ENCODE data around the gene MPRIP.

Gene MPRIP

DNA sequence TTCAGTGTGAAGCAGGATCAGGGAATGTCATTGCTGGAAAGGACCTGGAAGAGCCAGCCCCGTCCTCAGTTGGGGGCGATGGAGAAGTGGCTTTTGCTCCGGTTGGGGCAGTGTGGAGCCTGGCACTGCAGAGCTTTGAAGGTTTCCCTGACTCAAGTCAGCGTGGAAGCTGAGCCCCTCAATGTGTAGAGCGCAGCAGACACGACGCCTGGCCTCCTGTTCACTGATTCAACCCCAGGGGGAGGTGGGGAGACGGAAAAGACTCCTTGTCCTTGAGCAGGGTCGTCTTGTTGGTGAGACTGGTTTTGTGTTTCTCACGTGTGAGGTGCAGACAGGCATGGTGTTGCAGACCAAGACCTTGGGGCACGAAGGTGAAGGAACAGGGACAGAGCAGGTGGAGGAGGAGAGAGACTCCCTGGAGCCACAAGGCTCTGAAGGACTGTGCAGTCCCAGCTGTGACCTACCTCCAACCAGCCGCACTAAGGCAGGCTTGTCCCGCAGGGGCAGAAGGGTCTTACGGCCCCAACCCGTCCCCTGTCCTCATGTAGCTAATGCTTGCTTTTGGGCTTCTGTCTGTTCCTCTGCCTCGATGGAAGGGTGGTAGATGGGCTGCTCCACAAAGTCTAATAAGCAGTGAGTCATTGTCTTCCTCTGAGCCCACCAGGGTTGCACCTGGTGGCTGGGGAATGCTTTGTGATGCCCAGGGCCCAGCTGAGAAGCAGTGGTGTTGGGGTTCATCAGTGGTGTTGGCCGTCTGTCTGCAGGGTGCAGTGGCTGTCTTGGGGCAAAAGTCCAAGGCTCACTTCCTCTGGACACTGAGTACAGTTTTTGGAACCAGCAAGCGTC lies 47.8 kb downstream of the MPRIP start:
- no peak for FAIRE-seq

DNA sequence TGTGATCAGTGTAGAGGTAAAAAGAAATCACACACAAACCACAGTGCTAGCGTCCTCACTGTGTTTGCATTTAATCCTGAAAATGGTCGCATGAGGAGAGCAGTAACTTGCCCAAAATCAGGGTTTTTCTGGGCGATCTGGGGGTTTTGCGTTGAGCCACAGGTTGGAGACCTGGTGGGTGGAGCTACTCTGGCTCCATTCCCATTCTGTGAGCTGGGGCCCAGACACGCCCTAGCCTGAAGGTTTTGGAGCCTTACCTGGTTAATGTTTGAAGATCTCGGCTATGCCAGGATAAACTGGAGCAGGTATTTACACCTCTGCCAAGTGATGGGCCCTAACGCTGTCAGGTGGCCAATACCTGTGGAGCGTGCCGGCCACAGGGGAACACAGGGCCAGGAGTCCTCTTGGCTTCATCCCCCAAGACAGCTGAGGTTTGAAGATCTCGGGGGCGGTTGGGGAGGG lies 48.4 kb downstream of the MPRIP start:
- no peak for FAIRE-seq

DNA sequence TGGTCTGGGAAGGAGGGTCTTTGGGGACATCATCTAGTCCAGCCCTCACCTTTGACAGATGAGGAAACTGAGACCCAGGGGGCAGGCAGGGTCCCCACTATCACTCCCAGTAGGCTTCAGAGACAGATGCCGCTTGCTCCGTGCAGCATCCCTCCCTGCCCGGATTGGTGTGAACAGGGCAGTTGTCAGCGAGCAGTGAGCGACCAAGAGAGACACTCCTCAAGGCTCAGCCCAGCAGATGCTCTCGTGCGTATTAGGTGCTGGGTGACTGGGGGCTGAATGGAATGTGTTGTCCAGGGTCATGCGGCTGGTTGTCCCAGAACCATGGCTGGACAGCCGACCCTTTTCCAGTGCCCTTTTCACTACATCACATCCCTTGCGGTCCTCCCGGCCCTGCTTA lies 49.0 kb downstream of the MPRIP start:
- FAIRE-seq = no peak

DNA sequence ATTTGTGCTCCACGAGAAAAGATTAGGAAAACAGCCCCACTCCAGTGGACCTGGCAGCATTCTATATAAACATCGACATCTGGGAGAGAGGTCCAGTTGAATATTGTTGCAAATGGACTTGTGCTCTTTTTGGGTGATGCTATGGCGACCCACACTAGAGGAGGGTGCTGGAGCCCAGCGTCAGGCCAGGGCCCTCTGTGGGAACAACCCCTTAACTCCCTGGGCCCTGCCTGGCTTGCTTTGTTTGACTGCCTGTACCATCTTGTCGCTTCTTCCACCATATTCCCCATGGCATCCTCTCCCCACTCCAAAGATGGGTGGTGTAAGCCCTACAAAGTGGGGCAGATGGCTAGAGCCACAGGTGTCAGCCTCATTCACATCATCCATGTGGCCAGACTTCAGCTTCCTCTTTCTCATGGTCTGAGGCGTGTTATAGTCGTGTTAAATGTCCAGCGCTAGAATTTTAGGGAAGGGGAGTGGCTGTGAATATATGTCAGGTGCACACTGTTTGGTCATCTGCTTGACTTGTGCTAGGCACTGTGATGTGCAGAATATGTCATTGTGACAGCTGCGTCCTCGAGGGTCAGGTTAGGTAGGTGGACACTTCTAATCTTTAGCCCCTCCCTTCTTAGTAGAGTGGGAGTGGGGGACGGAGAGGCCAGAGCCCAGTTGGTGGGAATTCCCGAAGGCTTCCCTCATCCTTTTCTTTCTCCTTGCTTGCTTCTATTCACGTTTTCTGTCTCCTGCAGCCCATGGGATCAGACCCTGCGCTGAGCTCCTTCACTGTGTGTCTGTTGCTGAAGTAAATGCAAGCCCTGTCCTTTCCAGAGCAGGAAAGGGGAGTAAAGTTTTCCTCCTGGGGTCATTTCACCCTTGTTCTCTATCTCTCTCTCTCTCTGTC lies 49.8 kb downstream of the MPRIP start:
- FAIRE-seq = no peak

DNA sequence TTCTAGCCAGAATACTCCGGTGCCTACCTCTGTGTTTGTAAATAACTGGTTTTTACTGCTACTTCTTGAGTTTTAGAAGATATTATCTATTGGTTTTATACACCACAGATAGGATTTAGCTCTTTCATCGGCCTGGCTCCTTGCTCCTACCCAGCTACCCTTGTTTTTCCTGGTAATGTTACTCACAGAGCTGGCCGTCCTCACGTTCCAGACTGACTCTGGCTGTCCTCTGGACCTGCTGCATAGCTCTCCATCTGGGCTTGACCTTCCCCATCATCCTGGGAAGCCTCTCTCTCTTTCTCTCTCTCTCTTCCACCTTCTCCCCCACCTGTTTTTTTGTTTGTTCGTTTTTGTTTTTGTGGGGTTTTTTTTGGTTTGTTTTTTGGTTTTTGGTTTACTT lies 51.5 kb downstream of the MPRIP start:
- FAIRE-seq = no peak

DNA sequence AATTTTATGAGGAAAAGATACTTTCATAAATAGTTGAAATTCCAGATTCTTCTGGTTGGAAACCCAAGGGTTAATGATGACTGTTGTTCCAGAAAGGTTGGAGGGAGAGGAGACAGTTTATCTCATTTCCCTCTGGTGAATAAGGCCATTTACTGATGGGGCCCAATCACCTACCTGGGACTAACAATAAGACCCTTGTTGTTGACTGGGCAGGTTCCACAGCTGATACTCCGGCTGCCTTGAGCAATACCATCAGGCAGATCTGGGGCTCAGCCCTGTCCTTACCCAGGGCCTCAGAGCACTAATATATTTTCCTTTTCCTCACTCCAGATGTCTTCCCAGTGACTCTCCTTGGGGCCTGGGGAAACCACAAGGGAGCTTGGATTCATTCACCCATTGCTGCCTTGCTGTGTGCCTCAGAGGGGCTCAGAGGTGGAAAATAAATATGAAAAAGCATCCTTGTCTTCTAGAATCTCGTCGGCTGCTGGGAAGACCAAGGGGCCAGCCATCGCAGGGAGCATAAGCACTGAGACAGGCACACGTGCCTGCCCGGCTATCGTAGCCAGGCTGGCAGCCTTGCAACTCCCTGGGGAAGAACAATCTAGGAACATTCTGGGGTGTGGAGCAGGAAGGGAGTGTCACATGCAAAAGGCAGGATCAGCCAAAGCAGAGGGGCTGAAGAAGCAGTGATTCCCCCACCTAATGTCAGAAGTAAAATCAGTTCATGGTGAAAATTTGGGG lies 54.4 kb downstream of the MPRIP start:
- FAIRE-seq = no peak

DNA sequence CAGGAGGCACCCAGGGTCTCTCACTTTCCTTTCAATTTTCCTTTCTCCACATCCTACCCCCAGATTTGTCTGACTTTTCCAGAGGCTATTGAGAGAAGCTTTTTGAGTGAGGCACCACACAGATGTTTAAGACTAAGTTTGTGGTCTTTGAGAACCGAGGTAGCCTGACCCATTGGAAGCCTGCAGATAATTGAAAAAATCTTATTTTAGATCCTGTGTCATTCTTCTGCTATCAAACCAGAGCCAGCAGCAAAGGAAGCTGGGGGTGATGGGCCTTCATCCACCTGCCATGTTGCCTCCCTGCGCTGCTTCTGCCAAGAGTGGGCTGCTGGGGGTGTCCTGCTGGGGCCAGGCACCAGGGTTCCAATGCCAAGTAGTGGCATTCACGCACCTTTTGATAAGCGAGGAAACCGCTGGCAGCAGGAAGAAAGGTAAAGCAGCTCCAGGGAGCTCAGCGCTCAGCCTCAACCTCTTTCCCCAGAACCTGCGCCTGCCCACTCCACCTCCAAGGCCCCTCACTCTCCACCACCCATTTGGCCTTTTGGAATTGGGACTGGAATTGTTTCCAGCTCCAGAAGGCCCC lies 55.6 kb downstream of the MPRIP start:
- FAIRE-seq = no peak

DNA sequence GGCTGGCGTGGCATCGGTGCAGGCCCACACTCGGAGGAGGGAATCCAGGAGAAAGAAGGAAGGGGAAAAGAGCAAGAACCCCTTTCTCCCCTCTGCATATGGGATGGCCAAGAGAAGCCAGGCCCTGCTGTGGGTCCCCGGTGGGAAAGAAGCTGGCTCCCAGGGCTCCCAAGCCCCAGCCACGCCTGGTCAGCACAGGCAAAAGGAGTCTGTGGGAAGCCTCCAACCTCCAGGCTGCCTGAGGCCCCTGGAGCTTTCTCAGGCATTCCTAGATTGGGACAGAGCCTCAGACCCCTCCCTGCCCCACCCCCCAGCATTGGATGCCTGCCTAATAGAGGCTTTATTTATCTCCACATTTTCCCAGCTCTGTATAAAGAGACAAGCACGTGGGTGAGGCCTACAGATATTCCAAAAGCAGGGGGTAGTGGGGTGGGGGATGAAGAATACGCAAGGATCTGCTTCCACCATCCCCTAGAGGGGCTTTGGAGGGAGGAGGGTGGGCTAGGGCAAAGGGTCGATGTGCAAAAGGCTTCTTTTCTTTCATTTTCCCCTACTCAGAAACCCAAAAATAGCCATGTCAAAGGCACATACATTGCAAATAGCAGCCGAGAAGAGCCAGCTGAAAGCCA lies 56.4 kb downstream of the MPRIP start:
- FAIRE-seq = no peak

DNA sequence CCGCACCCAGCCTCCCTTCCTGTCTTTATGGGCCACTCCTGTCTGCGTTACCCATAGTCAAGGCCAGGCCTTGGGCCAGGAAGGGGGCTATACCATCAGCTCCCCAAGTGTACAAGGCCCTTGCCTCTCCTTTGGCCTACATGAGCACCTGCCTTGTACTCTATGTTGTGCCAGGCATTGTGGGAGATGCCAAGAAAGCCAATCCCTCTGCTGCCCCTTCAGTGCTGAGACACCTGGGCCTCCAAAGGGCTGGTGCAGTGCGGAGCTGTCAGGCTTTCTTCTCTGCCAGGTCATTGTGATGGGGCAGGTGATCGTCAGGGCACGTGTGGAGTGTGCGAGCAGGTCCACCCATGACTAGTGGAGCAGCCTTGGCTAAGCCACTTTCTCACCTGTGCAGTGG lies 59.9 kb downstream of the MPRIP start:
- FAIRE-seq = no peak

DNA sequence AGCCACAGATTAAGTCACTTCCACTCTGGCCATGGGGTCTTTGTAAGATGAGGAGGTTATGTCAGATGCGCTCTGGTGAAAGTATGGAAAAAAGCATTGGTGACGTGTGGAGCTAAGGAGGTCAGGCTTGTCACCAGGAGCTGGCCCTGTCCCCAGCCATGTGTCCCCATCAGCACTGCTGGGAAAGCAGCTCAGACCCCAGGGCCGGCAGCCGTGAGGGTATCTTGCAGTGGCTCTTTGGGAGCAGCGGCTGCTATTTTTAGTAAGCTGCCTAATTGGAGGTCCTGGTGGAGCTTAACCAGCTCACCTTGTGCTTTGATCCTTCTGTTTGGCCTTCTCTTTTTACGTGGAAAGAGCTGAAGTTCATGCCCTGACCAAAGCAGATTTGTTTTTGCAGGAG lies 60.9 kb downstream of the MPRIP start:
- FAIRE-seq = no peak

DNA sequence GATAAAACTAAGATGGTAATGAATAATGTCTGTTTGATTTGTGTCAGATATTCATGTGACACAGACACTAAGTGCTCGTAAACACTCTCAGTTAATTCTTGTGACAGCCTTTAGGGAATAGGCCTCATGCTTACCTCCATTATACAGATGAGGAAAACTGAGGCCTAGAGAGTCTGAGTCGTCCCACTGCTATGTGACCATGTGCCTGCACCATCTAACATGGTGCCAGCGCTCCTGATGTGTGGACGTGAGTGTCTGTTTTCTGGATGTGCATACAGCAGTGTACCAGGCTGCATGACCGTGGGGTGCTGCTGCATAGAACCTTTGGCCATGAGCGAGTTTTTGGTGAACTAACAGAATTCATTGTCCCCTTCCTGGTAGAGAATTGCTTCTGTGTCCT lies 61.8 kb downstream of the MPRIP start:
- no peak for FAIRE-seq

DNA sequence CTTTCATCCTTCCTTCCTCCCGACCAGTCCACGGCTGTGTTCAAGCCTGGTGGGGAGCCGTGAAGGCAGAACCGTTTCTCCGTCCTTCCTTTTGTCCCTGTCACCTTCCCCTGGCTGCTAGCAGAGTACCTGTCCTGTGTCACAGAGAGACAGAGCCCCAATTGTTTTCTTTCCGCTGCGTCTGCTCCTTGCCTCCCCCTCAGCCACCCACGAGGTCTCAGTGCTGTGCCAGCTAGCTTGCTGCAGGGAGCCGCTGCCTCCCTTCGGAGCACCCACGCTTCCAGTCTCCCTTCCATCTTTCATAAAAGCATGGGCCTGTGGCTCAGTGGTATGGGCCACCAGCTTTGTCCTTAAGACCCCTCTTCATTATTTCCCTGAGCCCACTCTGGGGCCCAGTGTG lies 62.2 kb downstream of the MPRIP start:
- no peak for FAIRE-seq

DNA sequence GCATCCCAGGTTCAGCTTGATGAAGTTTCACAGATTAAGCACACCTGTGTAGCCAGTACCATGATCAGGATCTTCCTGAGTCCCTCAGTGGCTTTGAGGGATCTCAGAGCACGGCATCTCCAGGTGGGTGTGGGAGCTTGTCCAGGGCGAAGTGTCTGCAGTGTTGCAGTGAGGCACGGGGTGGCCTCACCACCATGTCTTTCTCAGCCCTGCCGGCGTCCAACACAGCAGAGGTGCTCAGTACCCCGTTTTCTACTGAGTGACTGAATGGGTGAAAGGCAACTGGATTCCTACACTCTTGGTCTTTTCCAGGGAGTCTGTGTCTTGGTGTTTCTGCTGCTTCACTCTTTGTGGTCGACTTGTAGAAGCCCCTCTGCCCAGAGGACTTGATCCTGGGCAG lies 63.7 kb downstream of the MPRIP start:
- no peak for FAIRE-seq

DNA sequence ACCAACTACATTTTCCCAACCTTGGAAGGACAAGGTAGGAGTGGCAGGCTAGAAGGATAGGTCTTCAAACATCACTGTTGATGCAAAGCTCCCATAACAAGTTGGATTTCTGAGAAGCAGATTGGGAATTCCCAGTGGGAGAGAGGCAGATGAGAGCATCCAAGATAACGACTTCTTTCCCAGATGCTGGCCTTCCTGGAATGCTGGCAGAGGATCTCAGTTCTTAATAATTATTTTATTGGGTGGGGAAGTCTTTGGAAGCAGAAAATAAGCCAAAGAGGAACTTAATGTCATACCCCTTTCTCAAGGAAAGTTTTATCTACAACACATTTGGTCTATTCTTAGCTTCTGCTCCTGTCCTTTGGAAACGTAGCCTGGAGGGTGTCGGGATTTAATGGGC lies 64.5 kb downstream of the MPRIP start:
- no peak for FAIRE-seq

DNA sequence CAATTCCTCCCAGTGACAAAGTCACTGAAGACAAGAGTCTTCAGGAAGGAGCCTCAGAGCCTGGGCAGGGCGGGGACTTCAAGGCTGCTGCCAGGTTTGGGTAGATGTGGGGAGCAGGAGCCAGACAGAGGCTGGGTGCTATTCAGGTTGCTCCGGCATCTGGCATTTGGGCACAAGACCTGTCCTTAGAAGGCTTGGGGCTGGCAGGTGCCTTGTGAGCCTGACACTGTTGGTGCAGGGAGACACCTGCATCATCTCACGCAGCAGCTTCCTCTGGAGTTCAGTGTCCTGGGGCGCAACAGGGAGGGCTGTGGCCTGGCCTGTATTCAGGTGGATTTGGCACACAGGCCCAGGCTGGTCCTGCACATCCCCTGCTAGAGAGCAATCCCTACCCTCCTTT lies 65.0 kb downstream of the MPRIP start:
- FAIRE-seq = no peak

DNA sequence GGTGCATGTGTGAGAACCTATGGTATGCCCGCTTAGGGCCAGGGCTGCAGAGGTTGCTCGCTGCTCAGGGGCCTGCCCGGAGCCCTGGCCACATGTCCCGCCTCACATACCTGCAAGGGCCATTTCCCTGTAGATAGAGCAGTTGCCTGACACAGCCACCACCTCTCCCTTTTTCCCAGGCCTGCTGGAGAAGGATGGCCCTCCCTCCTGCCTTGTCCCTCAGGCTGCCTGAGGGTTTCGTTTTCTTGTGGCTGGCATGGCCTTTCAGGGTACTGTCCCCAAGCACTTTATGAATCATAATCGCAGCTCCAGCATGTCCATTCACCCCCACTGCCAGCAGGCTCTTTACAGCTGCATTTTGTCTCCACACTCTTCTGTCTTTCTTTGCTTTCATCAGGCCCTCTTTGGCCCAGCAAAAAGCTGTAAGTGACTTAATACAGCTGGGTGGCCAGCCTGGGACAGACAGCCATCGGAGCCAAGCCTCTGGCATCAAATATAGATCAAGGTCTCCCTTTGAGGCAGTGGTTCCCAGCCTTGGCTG lies 65.7 kb downstream of the MPRIP start:
- no peak for FAIRE-seq

DNA sequence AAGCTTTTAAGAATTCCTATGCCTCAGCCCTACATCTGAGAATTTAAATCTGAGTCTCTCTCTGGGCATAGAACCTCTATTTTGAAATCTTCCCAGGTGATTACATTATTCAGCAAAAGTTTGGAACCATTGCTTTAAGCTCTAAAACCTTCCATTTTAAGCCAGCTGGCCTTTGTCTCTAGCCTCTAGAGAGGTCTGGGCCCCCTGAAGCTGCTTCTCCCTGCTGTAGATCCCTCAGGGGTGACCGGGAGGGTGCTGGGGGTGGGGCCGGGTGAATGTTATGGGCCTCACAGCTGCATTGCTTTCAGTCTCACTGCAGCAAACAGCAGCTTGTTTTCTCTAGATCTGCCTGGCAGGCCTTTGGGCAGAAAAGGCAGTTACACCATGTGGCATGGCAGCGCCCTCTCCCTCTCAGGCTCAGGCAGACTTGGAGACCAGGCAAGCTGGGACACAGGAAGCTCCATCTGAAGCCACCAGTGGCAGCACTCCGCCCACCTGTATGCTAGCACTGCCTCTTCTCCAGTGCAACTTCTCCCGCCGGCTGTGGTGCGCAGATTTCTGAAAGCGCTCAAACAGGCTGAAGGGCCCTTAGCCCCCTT lies 66.3 kb downstream of the MPRIP start:
- FAIRE-seq = no peak

DNA sequence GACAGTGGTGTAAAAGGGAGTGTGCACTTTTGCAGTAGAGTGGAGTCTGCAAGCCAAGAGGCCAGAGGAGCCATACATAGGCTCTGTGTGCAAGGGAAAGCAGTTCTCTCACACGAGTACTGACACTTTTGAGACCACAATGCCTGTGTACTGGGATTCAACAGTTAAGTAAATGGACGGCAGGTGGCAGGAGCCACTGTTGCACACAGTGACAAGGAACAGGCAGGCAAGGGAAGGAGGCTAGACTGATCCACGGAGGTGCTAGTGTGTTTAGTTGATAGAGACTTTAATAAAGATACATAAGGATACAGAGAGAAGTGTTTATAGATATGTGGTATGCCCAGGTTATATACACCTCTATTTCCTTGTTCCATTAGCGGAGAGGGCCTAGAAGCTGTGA lies 67.0 kb downstream of the MPRIP start:
- no peak for FAIRE-seq

DNA sequence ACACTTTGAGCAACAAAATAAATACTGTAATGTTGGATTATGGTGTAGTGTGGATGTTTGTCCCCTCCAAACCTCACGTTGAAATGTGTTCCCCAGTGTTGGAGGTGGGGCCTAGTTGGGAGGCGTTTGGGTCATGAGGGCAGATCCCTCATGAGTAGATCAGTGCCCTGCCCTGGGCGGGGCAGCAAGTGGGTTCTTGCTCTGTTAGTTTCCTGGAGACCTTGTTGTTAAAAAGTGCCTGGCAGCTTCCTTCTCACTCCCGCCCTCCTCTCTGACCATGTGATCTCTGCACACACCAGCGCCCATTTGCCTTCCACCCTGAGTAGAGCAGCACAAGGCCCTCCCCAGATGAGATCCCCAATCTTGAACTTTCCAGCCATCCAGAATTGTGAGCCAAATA lies 67.7 kb downstream of the MPRIP start:
- FAIRE-seq = no peak

DNA sequence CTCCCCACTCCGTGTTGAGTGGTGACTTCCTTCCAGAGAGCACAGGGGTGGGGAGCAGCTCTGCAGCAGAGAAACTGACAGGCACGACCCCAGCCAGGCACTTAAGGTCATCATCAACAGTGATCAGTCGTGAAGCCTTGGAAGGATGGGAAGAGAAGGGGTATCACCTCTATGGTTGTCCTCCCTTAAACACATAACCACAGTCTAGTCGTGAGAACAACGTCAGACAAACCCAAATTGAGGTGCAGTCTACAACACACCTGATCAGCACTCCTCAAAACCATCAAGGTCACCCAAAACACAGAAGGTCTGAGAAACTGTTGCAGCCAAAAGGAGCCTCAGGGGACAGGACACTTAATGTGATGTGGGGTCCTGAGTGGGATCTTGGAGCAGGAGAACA lies 68.3 kb downstream of the MPRIP start:
- FAIRE-seq = no peak
